ENCODE measurements around the gene DAB2IP. TPM values are rescaled to one million over a fixed set of nuclear protein-coding genes. Genes with fewer than 3 reads are reported as not detected.

DAB2IP gene
- polyA plus RNA-seq, 1 donor (not counting 4 experiments of a cell fraction or from before 2014, with no cell fraction given): 28.6 TPM

- Histone ChIP-seq H3K4me2 (ENCODE audit: control insufficient read depth, extremely low read depth, insufficient read depth, low read depth, low read length) (no peak overlapping the region), H3K9ac (ENCODE audit: control insufficient read depth, extremely low read depth, insufficient read depth, low read length) (no peak overlapping the region), H3K4me1 (ENCODE audit: control insufficient read depth, extremely low read depth, insufficient read depth, low read length) (no peaks in the 10 kb centered on the region), H3K9me3 (ENCODE audit: control insufficient read depth, low read depth, low read length) (no peaks in the 10 kb centered on the region), H3K27me3 (ENCODE audit: control insufficient read depth, extremely low read depth, insufficient read depth, low read length) (peaks cover 25% of the 10 kb centered on the region), H3K9me1 (ENCODE audit: control insufficient read depth, extremely low read depth, insufficient read depth, low read length) (no peaks in the 10 kb centered on the region), H4K20me1 (ENCODE audit: control insufficient read depth, extremely low read depth, insufficient read depth, low read length) (no peaks in the 10 kb centered on the region), H3K79me2 (ENCODE audit: control insufficient read depth, insufficient read depth, low read length) (no peaks in the 10 kb centered on the region), H2AFZ (ENCODE audit: control insufficient read depth, low read length) (no peak overlapping the region), H3K27ac (ENCODE audit: control insufficient read depth, insufficient read depth, low read length) (no peak overlapping the region), H3K36me3 (ENCODE audit: control insufficient read depth in 2 of 2, extremely low read depth in 1 of 2, insufficient read depth in 2 of 2, low read length in 2 of 2) (no peaks in the 10 kb centered on the region), H3K4me3 (ENCODE audit: control insufficient read depth in 2 of 3, extremely low read depth in 1 of 3, insufficient read depth in 2 of 3, low read depth in 1 of 3, low read length in 3 of 3) (no peak overlapping the region)
- dilution Hi-C loops (cut with MboI; ENCODE audit: extremely low pct_ligation_motif_present, low sequenced_read_pairs): no loop called here
- TF ChIP-seq, protein P1, sequence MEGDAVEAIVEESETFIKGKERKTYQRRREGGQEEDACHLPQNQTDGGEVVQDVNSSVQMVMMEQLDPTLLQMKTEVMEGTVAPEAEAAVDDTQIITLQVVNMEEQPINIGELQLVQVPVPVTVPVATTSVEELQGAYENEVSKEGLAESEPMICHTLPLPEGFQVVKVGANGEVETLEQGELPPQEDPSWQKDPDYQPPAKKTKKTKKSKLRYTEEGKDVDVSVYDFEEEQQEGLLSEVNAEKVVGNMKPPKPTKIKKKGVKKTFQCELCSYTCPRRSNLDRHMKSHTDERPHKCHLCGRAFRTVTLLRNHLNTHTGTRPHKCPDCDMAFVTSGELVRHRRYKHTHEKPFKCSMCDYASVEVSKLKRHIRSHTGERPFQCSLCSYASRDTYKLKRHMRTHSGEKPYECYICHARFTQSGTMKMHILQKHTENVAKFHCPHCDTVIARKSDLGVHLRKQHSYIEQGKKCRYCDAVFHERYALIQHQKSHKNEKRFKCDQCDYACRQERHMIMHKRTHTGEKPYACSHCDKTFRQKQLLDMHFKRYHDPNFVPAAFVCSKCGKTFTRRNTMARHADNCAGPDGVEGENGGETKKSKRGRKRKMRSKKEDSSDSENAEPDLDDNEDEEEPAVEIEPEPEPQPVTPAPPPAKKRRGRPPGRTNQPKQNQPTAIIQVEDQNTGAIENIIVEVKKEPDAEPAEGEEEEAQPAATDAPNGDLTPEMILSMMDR (optimal IDR thresholded peaks at IDR 0.05 in 1 of 3, IDR thresholded peaks at IDR 0.05 in 1 of 3, conservative IDR thresholded peaks at IDR 0.05 in 1 of 3; ENCODE audit: extremely low read depth in 1 of 3, insufficient read depth in 2 of 3, low read length in 3 of 3): no peak
- TF ChIP-seq EZH2 (IDR thresholded peaks at IDR 0.05; ENCODE audit: low read length): no peak
- FAIRE-seq: no peak
- no peak for DNase-seq (ENCODE audit: low read depth, low spot score)
Measured at GRCh38 chr9:121661328-121661727, 9.9 kb downstream of the DAB2IP start.

DNA sequence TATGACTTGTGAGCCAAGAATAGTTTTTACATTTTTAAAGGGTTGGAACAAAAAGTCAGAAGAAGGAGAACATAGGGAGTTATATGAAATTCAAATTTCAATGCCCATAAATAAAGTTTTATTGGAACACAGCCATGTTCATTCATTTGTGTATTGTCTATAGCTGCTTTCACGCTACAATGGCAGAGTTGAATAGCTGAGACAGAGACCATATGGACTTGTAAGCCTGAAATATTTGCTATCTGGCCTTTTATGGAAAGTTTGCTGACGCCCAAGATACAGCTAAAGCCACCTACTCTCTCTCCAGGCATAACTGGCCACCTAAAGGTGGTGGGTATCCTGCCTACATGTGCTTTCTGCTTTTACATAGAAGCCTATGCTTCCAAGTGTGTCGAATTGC lies 10.9 kb downstream of the DAB2IP start:
- FAIRE-seq: no peak
- peaks cover 15% of the 10 kb centered on the region for H3K27me3 ChIP-seq (ENCODE audit: control insufficient read depth, extremely low read depth, insufficient read depth, low read length)
- no peak for TF ChIP-seq EZH2 (IDR thresholded peaks at IDR 0.05; ENCODE audit: low read length)
- TF ChIP-seq, protein P1 (optimal IDR thresholded peaks at IDR 0.05 in 1 of 3, IDR thresholded peaks at IDR 0.05 in 1 of 3, conservative IDR thresholded peaks at IDR 0.05 in 1 of 3; ENCODE audit: extremely low read depth in 1 of 3, insufficient read depth in 2 of 3, low read length in 3 of 3): no peak
- no peak overlapping the region for H2AFZ ChIP-seq (ENCODE audit: control insufficient read depth, low read length)
- H3K27ac ChIP-seq (ENCODE audit: control insufficient read depth, insufficient read depth, low read length): no peak overlapping the region
- H3K4me1 ChIP-seq (ENCODE audit: control insufficient read depth, extremely low read depth, insufficient read depth, low read length): no peaks in the 10 kb centered on the region
- no peaks in the 10 kb centered on the region for H4K20me1 ChIP-seq (ENCODE audit: control insufficient read depth, extremely low read depth, insufficient read depth, low read length)
- no peak overlapping the region for H3K4me2 ChIP-seq (ENCODE audit: control insufficient read depth, extremely low read depth, insufficient read depth, low read depth, low read length)
- H3K4me3 ChIP-seq (ENCODE audit: control insufficient read depth in 2 of 3, extremely low read depth in 1 of 3, insufficient read depth in 2 of 3, low read depth in 1 of 3, low read length in 3 of 3): no peak overlapping the region
- H3K9me1 ChIP-seq (ENCODE audit: control insufficient read depth, extremely low read depth, insufficient read depth, low read length): no peaks in the 10 kb centered on the region
- H3K9ac ChIP-seq (ENCODE audit: control insufficient read depth, extremely low read depth, insufficient read depth, low read length): no peak overlapping the region
- no peaks in the 10 kb centered on the region for H3K79me2 ChIP-seq (ENCODE audit: control insufficient read depth, insufficient read depth, low read length)
- H3K9me3 ChIP-seq (ENCODE audit: control insufficient read depth, low read depth, low read length): no peaks in the 10 kb centered on the region
- no peaks in the 10 kb centered on the region for H3K36me3 ChIP-seq (ENCODE audit: control insufficient read depth in 2 of 2, extremely low read depth in 1 of 2, insufficient read depth in 2 of 2, low read length in 2 of 2)
- no peak for DNase-seq (ENCODE audit: low read depth, low spot score)
- dilution Hi-C loops (cut with MboI; ENCODE audit: extremely low pct_ligation_motif_present, low sequenced_read_pairs): no loop called here
